ENCODE data around the gene PMS1.

The PMS1 gene

DNA sequence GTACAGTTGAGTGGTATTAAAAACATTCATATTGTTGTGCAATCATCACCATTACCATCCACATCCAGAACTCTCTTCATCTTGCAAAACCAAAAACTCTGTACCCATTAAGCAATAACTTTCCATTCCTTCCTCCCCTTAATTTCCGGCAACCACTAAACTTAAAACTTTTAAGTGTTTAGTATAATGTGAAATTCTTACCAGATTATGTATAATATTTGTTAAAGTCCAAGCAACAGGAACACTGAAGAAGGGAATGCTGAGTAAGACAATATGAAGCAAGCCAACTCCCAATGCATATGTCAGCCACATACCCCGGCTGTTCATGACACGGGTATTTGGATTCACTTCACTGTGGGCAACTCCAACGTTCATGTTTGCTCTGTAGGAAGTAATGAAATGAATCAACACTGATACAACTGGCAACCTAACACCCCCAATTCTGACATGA lies 2.0 kb upstream of the PMS1 start:
- Histone ChIP-seq H3K4me3 (ENCODE audit: low read length) (peak overlapping the region; percentile 90), H3K27me3 (ENCODE audit: insufficient read depth, low read length) (no peaks in the 10 kb centered on the region), H3K9me3 (ENCODE audit: insufficient read depth, low read depth, low read length) (no peaks in the 10 kb centered on the region), H3K9ac (ENCODE audit: low read depth, low read length) (no peak overlapping the region; the same call in 1 of the 2 replicates), H3K36me3 (ENCODE audit: insufficient read depth, low read length) (peaks cover 61% of the 10 kb centered on the region), H3K27ac (ENCODE audit: low read depth, low read length) (no peak overlapping the region), H3K4me1 (ENCODE audit: insufficient read depth, low read length) (peaks cover 4% of the 10 kb centered on the region)
- 93% methylated on average over 3 of the region's 4 CpGs for whole genome bisulfite sequencing

DNA sequence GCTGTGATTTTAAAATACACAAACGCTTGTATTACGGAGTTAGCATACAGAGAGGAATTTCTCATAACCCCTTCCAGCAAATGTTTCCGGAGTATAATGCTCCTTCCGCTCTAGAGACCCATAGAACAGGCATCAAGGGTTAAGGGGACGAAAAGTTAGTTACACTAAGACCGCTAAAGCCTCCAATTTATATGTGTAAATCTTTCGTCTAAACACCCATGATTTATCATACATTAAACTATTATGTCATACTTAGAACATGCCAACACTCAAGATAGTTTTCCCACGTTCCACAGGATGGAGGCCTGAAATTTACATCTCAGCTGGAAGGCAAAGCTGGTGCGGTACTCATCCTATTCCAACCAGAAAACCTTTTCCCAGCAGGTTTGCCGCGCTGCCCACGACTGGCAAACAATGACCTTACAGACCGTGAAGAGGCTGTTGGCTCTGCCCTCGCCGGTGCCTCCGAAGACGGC lies 761 bp upstream of the PMS1 start:
- 0% methylated on average over 17 of the region's 17 CpGs for WGBS

GRCh38 chr2:189791338-189792042 lies 7.2 kb downstream of the PMS1 start:
- Histone ChIP-seq H3K27ac (ENCODE audit: low read depth, low read length) (no peak overlapping the region), H3K27me3 (ENCODE audit: insufficient read depth, low read length) (no peaks in the 10 kb centered on the region), H3K4me3 (ENCODE audit: low read length) (no peak overlapping the region), H3K9me3 (ENCODE audit: insufficient read depth, low read depth, low read length) (no peaks in the 10 kb centered on the region), H3K9ac (ENCODE audit: low read depth, low read length) (no peak overlapping the region), H3K36me3 (ENCODE audit: insufficient read depth, low read length) (peaks cover 91% of the 10 kb centered on the region), H3K4me1 (ENCODE audit: insufficient read depth, low read length) (peaks cover 6% of the 10 kb centered on the region; the same call in 1 of the 2 replicates)
- 95% methylated on average over 12 of the region's 12 CpGs for WGBS

More for the DNA sequence above, 761 bp upstream of the PMS1 start:
- Histone ChIP-seq H3K27me3 (ENCODE audit: insufficient read depth, low read length) (no peaks in the 10 kb centered on the region), H3K4me1 (ENCODE audit: insufficient read depth, low read length) (peaks cover 4% of the 10 kb centered on the region), H3K36me3 (ENCODE audit: insufficient read depth, low read length) (peaks cover 60% of the 10 kb centered on the region), H3K9me3 (ENCODE audit: insufficient read depth, low read depth, low read length) (no peaks in the 10 kb centered on the region), H3K9ac (ENCODE audit: low read depth, low read length) (peak overlapping the region; percentile 97), H3K4me3 (ENCODE audit: low read length) (peak overlapping the region; percentile 90), H3K27ac (ENCODE audit: low read depth, low read length) (peak overlapping the region; percentile 92)

- H3K9ac ChIP-seq (ENCODE audit: low read depth, low read length): no peak overlapping the region
- WGBS: no CpG with 5 or more reads among the region's 1 CpG
- peaks cover 2% of the 10 kb centered on the region; the same call in 1 of the 2 replicates for H3K4me1 ChIP-seq (ENCODE audit: insufficient read depth, low read length)
- no peaks in the 10 kb centered on the region for H3K9me3 ChIP-seq (ENCODE audit: insufficient read depth, low read depth, low read length)
- H3K27ac ChIP-seq (ENCODE audit: low read depth, low read length): no peak overlapping the region
- peaks cover 97% of the 10 kb centered on the region for H3K36me3 ChIP-seq (ENCODE audit: insufficient read depth, low read length)
- no peak overlapping the region for H3K4me3 ChIP-seq (ENCODE audit: low read length)
- H3K27me3 ChIP-seq (ENCODE audit: insufficient read depth, low read length): no peaks in the 10 kb centered on the region
Observed at GRCh38 chr2:189794310-189794709, 10.1 kb downstream of the PMS1 start.

GRCh38 chr2:189797902-189798301 lies 13.7 kb downstream of the PMS1 start:
- Histone ChIP-seq H3K36me3 (ENCODE audit: insufficient read depth, low read length) (peaks cover 100% of the 10 kb centered on the region), H3K27me3 (ENCODE audit: insufficient read depth, low read length) (no peaks in the 10 kb centered on the region), H3K27ac (ENCODE audit: low read depth, low read length) (no peak overlapping the region), H3K9me3 (ENCODE audit: insufficient read depth, low read depth, low read length) (no peaks in the 10 kb centered on the region), H3K9ac (ENCODE audit: low read depth, low read length) (no peak overlapping the region), H3K4me1 (ENCODE audit: insufficient read depth, low read length) (no peaks in the 10 kb centered on the region), H3K4me3 (ENCODE audit: low read length) (no peak overlapping the region)
- WGBS: 97% methylated on average over 5 of the region's 6 CpGs

GRCh38 chr2:189798312-189799029 lies 14.2 kb downstream of the PMS1 start:
- H3K4me3 ChIP-seq (ENCODE audit: low read length): no peak overlapping the region
- peaks cover 100% of the 10 kb centered on the region for H3K36me3 ChIP-seq (ENCODE audit: insufficient read depth, low read length)
- 95% methylated on average over 4 of the region's 4 CpGs for WGBS
- H3K9me3 ChIP-seq (ENCODE audit: insufficient read depth, low read depth, low read length): no peaks in the 10 kb centered on the region
- no peaks in the 10 kb centered on the region for H3K4me1 ChIP-seq (ENCODE audit: insufficient read depth, low read length)
- H3K9ac ChIP-seq (ENCODE audit: low read depth, low read length): no peak overlapping the region
- H3K27me3 ChIP-seq (ENCODE audit: insufficient read depth, low read length): no peaks in the 10 kb centered on the region
- no peak overlapping the region for H3K27ac ChIP-seq (ENCODE audit: low read depth, low read length)

DNA sequence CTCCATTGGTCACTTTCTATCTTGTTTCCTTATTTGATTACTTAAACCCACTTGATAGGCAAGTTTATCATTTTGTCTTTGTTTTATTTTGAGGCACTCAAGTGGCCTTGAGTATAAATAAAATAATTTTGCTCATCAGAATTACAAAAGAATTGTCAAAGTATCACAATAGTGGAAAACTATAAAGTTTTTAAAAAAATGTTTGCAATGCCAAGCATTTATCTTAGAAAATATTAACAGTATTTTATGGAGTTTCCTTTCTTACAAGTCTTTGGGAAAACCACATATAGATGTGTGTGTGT lies 14.7 kb downstream of the PMS1 start:
- Histone ChIP-seq H3K4me1 (ENCODE audit: insufficient read depth, low read length) (no peaks in the 10 kb centered on the region), H3K9me3 (ENCODE audit: insufficient read depth, low read depth, low read length) (no peaks in the 10 kb centered on the region), H3K36me3 (ENCODE audit: insufficient read depth, low read length) (peaks cover 100% of the 10 kb centered on the region), H3K27me3 (ENCODE audit: insufficient read depth, low read length) (no peaks in the 10 kb centered on the region), H3K4me3 (ENCODE audit: low read length) (no peak overlapping the region), H3K27ac (ENCODE audit: low read depth, low read length) (no peak overlapping the region), H3K9ac (ENCODE audit: low read depth, low read length) (no peak overlapping the region)

DNA sequence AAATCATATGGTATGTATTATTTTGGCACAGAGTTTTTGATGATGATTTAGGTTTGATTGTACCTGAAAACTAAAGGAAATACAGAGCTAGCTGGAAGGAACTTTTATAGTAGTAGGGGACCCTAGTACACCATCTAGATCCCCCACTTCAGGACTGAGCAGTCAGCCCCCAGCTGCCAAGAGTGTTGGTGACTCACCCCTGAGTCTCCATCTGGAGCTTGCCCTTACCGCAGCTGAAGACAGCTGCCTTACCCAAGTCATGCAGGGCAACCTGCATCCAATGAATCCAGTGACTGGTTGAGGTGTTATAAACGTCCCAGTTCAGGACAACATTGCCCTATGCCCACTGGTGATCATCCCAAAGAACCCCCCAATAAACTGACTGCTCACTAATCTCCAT lies 15.3 kb downstream of the PMS1 start:
- H3K4me3 ChIP-seq (ENCODE audit: low read length): no peak overlapping the region
- no peaks in the 10 kb centered on the region for H3K4me1 ChIP-seq (ENCODE audit: insufficient read depth, low read length)
- H3K9me3 ChIP-seq (ENCODE audit: insufficient read depth, low read depth, low read length): no peaks in the 10 kb centered on the region
- WGBS: 92% methylated on average over 2 of the region's 2 CpGs
- H3K27me3 ChIP-seq (ENCODE audit: insufficient read depth, low read length): no peaks in the 10 kb centered on the region
- no peak overlapping the region for H3K9ac ChIP-seq (ENCODE audit: low read depth, low read length)
- H3K27ac ChIP-seq (ENCODE audit: low read depth, low read length): no peak overlapping the region
- H3K36me3 ChIP-seq (ENCODE audit: insufficient read depth, low read length): peaks cover 100% of the 10 kb centered on the region

GRCh38 chr2:189802396-189802912 lies 18.2 kb downstream of the PMS1 start:
- no peaks in the 10 kb centered on the region for H3K9me3 ChIP-seq (ENCODE audit: insufficient read depth, low read depth, low read length)
- H3K4me1 ChIP-seq (ENCODE audit: insufficient read depth, low read length): no peaks in the 10 kb centered on the region
- peaks cover 96% of the 10 kb centered on the region for H3K36me3 ChIP-seq (ENCODE audit: insufficient read depth, low read length)
- H3K4me3 ChIP-seq (ENCODE audit: low read length): no peak overlapping the region
- H3K9ac ChIP-seq (ENCODE audit: low read depth, low read length): no peak overlapping the region
- 90% methylated on average over 2 of the region's 2 CpGs for WGBS
- no peaks in the 10 kb centered on the region for H3K27me3 ChIP-seq (ENCODE audit: insufficient read depth, low read length)
- no peak overlapping the region for H3K27ac ChIP-seq (ENCODE audit: low read depth, low read length)

DNA sequence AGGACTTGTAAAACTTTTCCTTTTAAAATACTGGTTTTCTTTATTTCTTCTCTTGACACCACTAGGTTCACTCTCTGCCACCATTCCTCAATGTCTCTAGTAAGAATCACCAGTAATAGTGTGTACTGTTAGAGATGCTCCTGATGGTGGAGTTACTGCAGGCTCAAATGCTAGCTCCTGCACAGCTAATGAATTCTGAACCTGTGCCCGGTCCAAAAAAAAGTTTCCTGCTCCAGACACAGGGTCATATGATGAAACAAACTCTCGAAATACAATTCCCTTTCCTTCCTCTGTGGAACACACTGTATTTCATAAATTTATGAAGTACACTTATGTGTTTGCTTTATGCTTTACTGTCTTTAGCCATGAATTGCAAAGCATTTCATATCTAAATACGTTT lies 19.2 kb downstream of the PMS1 start:
- Histone ChIP-seq H3K9me3 (ENCODE audit: insufficient read depth, low read depth, low read length) (no peaks in the 10 kb centered on the region), H3K4me1 (ENCODE audit: insufficient read depth, low read length) (no peaks in the 10 kb centered on the region), H3K4me3 (ENCODE audit: low read length) (no peak overlapping the region), H3K27me3 (ENCODE audit: insufficient read depth, low read length) (no peaks in the 10 kb centered on the region), H3K9ac (ENCODE audit: low read depth, low read length) (no peak overlapping the region), H3K36me3 (ENCODE audit: insufficient read depth, low read length) (peaks cover 96% of the 10 kb centered on the region), H3K27ac (ENCODE audit: low read depth, low read length) (no peak overlapping the region)
- WGBS: 92% methylated on average over 1 of the region's 3 CpGs

- WGBS: 100% methylated on average over 1 of the region's 3 CpGs
- H3K27me3 ChIP-seq (ENCODE audit: insufficient read depth, low read length): no peaks in the 10 kb centered on the region
Observed at GRCh38 chr2:189818249-189819038, 34.2 kb downstream of the PMS1 start.

More at GRCh38 chr2:189818249-189819038, 34.2 kb downstream of the PMS1 start:
- H3K4me3 ChIP-seq (ENCODE audit: low read length): no peak overlapping the region
- H3K27ac ChIP-seq (ENCODE audit: low read depth, low read length): no peak overlapping the region
- H3K36me3 ChIP-seq (ENCODE audit: insufficient read depth, low read length): peaks cover 58% of the 10 kb centered on the region
- H3K4me1 ChIP-seq (ENCODE audit: insufficient read depth, low read length): no peaks in the 10 kb centered on the region
- H3K9me3 ChIP-seq (ENCODE audit: insufficient read depth, low read depth, low read length): no peaks in the 10 kb centered on the region
- no peak overlapping the region for H3K9ac ChIP-seq (ENCODE audit: low read depth, low read length)

All from HUES64 (cell line).